ENCODE data around the gene GNAI3.

GNAI3 gene

DNA sequence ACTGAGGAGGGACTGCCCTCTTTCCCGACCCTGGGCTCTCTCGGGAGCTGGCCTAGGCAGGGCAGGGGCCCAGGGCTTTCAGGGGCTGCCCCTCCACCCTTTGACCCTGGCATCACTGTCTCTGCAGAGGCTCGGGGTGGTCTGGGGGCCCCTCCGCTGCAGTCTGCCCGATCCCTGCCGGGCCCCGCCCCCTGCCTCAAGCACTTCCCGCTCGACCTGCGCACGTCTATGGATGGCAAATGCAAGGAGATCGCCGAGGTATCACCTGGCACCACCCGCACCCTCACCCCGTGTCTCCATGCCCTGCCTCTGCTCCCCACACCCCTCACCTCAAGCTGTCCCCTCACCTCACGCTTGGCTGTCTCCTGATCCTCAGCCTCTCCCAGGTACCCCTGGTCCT lies 76.8 kb downstream of the GNAI3 start:
- no peak for DNase-seq

DNA sequence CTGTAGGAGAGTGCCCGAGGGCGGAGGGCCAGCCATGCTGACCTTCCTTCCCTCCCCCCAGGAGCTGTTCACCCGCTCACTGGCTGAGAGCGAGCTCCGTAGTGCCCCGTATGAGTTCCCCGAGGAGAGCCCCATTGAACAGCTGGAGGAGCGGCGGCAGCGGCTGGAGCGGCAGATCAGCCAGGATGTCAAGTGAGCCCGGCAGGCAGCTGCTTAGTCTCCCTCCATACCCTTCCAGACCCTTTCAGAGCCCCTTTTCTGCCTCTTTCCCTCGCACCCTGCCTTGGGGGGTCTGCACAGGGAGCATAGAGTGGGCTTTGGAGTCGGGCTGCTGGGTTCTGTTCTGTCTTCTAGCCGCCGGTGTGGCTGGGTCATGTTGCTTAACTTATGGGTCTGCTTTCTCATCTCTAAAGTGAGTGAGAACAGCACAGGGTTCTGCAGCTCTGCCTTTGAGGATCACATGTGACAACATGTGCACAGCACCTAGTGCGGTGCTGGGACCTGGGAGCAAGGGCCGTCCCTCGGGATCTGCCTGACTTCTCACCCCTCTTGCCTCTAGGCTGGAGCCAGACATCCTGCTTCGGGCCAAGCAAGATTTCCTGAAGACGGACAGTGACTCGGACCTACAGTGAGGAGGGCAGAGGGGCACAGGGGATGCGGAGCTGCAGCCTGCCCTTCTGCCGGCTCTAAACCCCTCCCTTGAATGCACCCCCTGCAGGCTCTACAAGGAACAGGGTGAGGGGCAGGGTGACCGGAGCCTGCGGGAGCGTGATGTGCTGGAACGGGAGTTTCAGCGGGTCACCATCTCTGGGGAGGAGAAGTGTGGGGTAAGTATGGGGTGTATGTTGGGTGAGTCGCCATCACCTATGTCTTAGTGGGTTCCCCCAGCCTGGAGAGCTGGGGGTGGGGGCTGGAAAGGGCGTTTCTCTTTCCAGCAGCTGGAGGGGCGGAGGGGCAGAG lies 77.5 kb downstream of the GNAI3 start:
- DNase-seq = no peak

DNA sequence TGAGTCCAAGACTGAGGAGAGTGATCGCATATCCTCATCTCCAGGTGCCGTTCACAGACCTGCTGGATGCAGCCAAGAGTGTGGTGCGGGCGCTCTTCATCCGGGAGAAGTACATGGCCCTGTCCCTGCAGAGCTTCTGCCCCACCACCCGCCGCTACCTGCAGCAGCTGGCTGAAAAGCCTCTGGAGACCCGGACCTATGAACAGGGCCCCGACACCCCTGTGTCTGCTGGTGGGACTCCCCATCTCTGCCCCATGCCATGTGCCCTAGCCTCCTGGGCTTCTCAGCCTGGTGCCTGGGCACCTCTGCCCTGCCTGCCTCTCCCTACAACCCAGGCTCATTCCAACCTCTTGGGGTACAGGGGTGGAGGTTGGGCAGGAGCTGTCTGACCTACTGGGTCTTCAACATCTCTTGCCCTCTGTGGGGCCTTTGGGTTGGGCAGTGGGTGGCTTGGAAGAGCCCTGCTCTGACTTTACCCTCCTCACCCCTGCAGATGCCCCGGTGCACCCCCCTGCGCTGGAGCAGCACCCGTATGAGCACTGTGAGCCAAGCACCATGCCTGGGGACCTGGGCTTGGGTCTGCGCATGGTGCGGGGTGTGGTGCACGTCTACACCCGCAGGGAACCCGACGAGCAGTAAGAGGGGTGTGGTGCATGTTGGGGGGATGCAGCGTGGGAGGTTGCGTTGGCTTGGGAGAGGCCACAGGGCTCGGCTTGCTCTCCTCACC lies 78.4 kb downstream of the GNAI3 start:
- DNase-seq = no peak

DNA sequence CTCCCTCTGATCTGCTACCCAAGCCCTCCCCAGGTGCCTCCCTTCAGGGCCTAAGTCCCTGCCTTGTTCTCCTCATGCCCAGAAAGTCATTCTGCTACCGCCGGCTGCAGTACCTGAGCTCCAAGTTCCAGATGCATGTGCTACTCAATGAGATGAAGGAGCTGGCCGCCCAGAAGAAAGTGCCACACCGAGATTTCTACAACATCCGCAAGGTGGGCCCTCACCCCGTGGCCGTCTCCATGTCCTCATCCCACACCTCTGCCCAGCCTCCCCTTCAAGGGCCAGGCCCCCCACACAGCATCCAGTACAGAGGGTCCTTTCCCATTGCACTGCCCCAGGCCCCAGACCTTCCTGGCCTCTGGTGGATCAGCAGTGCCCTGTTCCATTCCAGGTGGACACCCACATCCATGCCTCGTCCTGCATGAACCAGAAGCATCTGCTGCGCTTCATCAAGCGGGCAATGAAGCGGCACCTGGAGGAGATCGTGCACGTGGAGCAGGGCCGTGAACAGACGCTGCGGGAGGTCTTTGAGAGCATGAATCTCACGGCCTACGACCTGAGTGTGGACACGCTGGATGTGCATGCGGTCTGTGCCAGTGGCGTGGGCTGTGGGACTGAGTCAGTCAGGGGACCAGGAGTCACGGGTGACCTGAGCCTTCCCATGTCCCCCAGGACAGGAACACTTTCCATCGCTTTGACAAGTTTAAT lies 79.4 kb downstream of the GNAI3 start:
- no peak for DNase-seq

DNA sequence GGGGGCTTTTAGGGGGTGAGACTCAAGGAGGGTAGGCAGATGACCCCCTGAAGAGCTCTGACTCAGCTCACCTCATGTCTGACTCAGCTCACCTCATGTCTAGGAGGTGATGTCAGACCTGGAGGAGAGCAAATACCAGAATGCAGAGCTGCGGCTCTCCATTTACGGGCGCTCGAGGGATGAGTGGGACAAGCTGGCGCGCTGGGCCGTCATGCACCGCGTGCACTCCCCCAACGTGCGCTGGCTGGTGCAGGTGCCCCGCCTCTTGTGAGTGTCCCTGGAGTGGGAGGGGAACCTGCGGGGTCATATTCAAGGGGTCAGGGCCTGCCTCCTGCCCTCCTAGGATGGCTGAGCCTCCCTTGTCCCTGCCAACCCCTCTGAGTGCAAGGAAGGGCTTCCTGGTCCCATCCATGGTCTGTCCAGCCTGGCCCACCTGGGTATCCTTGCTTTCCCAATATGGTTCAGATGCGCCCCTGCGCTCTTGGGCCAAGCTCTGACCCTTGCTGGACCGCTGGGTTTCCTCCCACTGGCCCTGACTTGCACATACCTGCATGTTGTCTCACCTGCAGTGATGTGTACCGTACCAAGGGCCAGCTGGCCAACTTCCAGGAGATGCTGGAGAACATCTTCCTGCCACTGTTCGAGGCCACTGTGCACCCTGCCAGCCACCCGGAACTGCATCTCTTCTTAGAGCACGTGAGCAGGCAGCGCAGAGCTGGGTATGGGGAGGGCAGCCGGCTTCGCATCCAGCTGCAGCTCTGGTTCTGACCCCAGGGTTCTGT lies 80.3 kb downstream of the GNAI3 start:
- DNase-seq = no peak

DNA sequence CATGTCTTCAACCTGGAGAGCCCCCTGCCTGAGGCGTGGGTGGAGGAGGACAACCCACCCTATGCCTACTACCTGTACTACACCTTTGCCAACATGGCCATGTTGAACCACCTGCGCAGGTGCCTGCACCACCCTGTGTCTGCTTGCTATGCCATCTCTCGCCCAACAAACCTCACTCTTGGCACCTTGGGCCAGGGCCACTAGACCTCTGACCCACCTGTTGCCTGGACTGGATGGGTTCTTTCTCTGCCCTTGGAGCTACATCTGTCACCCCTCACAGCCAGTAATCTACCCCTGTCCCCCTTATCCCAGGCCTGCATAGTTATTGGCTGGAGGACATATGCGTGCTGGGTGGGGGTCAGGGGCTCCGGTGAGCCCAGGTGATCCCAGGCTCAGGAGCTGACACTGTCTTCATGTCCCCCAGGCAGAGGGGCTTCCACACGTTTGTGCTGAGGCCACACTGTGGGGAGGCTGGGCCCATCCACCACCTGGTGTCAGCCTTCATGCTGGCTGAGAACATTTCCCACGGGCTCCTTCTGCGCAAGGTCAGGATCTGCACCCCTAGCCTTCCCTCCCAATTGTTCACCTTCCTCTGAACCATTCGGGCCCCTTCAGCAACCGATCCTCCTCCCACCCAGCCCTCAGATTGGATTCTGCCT lies 81.1 kb downstream of the GNAI3 start:
- no peak for DNase-seq

DNA sequence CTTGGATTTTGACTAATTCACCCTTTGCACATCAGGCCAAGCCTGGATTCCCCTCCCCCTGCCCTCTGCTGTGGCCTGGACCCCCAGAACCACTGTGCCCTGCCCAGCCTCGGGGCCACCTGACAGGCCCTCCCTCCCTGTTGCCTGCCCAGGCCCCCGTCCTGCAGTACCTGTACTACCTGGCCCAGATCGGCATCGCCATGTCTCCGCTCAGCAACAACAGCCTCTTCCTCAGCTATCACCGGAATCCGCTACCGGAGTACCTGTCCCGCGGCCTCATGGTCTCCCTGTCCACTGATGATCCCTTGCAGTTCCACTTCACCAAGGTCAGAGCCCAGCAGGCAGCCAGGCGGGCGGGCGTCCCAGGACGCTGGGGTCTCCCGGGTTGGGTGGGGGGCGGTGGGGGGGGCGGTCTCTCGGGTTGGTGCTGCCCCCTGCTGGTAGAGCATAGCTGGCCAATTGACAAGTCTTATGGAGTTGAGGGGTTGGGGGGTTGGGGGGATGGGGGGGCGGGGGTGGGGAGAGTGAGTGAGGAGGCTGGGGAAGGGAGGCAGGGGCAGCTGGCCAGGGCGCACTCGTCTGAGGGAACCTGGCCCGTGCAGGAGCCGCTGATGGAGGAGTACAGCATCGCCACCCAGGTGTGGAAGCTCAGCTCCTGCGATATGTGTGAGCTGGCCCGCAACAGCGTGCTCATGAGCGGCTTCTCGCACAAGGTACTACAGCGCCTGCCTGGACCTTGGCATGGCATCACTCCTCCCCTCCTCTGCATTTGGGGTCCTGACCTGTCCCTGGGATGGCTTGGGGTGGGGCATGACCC lies 81.9 kb downstream of the GNAI3 start:
- peak; percentile 41 for DNase-seq

DNA sequence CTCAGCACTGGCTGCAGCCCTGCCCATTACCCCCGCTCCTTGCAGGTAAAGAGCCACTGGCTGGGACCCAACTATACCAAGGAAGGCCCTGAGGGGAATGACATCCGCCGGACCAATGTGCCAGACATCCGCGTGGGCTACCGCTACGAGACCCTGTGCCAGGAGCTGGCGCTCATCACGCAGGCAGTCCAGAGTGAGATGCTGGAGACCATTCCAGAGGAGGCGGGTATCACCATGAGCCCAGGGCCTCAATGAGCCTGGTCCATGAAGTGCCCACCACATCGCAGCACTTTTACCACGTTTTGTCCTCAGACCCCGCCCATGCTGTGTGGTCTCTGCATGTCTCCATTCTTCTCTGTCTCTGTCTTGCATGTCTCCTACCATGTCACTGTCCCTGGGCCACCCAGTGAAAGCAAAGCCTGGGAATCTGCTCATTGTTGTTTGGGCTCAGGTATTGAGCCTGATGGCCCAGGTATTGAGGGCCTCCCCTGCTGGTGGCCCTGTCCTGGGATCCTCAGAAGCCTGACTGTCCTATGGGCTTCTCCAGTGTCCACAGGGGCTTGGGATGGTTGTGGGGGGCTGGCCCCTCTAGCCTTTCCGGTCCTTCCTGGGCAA lies 82.6 kb downstream of the GNAI3 start:
- DNase-seq = no peak

DNA sequence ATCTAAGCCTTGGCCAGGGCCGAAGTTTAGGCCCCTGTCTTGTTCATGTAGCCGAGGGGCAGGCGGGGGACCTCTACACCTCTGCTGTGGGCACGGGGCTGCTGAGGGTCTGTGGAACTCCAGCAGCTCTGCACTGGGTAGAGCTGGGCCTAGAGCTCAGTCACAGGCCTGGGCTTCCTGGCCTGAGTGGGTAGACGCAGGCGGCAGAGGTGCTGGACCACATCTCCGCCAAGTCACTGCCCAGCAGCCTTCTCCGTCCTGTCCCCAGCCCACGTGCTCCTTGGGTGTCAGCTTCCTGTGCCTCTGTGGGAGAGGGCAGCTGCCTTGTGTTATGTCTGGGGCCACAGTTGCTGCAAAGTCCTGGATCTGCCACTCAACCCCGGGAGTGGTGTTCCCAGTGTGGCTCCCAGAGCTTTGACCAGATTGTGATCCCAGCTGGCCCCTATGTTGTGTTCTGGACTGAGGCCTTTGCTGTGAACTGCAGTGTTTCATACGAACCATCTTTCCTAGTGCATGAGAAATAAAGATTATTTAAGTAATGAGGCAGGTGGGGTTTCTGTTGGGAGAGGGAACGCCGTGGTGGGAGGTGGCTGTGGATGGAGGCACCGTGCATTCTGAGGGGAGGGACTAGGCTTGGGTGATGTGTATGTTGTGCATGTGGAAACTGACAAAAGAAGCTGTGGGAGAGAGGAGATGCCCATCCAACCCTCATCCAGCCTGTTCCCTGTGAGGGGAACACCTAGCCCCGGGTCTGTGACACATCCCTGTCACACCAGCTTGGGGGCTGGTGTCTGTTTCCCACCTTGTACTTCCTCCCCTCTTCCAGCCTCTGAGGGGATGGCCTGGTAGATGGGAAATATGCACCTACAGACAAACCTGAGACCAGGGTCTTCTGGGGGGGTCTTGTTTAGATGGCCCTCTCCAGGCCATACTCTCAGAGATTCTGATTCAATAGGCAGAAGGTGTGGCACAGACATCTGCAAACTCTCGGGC lies 83.4 kb downstream of the GNAI3 start:
- no peak for DNase-seq

DNA sequence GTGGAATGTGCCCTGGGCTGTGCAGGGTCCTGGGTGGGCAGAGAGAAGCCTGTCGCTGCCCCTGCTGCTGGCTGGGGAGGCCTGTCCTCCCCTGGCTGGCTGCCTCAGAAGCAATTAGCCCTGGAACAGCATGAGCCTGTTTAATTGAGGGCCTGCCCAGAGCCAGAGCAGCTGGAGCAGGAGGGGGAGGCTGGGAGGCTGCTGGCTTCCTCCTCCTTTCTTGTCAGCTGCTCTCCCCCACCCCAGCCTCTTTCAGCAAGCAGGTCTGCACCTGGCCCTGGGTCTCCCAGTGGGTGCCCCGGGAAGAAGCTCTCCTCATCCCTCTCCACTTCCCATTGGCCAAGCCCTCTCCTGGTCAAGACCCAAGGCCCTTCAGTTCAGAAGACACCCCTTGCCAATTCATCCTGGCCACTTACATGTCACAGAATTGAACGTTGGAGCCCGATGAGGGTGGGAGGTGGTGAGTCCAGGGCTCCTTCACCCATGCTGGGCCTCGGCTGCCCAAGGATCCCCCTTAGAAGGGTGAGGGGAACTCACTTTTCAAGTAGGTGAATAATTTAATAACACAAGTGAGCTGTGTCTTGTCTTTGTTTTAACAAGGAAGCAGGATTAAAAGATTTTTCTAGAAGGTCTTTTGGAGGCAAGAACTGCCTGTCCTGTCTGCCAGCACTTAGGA lies 84.4 kb downstream of the GNAI3 start:
- no peak for DNase-seq

DNA sequence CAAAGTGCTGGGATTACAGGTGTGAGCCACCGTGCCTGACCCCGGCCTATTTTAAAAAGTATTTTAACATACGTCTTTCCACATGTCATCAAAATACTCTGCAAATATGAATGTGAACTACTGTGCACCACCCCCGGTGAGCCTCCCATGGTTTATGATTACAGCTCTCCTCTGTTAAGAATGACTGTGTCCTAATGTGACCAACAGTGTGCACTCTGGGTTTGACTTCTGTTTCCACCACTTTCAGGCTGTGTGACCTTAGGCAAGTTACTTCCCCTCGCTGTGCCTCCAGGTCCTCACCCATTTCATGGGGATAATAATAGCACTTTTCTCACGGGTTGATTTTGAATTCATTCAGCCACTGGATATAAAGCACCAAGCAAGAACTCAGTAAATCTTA lies 85.9 kb downstream of the GNAI3 start:
- no peak for DNase-seq

DNA sequence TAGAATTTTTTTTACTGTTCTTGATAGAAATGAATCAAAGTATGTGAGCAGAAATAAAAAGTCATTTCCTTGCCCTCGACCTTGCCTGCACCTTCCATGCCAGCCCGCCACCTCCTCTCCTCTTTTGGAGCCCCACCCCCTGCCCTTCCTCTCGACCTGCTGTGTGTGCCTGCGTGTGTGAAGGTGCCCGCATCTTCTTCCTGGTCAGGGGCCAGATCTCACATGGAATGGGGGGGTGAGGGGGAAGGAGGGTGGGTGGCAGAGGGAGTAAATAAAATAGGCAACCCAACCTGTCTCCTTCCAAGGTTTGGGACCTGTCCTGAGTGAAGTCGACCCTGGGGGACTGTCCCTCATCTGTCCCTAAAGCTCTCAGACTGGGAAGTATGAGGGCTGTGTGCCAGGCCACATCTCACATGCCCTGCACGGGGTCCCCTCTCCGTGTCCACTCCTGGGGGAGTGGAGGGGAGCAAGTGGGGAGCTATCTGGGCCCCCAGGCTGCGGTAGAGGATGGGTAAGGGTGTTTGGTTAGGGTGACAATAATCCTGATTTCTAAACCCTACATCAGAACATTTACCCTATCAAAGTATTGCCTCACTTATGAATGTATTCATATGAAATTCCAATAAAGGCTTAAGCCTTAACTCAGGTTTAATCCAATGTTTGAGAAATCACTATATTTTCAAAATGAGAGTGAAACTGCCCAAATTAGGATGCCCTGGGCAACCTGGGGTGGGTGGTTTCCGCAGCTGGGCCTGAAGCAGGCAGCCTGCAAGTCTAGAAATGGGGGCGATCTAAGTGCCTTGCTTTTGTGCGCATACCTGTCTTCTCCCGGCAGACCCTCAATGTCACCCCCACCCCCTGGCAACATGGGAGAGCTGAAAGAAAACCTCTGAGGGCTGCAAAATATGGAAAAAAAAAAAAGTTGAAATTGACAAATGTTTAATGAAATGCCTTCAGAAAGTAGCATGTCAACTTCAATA lies 86.6 kb downstream of the GNAI3 start:
- no peak for DNase-seq

DNA sequence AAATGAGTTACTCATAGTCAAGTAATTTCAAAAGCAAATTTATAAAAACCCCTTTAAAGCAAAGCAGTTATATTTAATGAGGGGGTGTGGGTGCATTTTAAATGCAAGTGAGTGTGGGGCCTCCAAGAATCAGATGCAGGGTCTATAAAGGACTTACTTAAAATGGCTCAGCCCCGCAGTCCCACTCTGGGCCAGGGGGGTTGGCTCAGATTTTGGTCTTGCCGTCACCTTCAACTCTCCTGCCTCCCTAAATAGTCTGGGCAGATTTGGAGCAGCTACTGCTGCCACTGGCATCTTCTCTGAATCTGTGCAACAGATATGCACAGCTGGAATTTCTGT lies 87.4 kb downstream of the GNAI3 start:
- no peak for DNase-seq

DNA sequence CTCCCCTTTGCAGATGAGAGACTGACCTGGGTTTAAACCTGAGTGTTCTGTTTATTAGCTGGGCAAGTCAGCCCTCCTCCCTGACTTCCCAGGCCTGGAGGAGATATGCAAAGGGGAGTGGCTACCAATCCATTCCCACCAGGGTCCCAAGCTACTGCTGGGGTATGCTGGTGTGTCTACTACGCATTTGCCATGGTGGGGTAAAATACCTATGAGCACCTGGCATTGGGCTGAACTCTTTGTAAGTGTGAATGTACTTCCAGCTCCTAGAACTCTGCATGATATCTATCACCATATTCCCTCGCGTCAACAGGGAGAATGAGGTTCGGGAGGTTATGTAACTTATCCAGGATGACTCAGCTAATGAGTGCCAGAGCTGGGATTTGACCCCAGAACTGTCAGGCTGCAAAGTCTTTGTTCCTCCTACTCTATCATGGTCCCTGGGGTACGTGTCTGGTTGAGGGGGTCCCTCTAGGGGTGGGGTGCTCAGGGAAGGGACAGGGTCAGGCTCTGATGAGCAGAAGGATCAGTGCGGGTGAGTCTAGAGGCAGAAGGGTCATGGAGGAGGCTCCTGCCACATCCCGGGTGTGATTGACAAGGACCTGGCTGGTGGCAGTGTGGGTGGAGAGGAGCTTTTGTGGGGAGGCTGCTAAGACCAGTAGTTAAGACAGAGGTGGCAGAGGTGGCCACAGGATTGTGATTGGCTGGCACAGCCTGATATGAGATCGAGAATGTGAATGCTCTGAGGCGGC lies 88.0 kb downstream of the GNAI3 start:
- DNase-seq = no peak

DNA sequence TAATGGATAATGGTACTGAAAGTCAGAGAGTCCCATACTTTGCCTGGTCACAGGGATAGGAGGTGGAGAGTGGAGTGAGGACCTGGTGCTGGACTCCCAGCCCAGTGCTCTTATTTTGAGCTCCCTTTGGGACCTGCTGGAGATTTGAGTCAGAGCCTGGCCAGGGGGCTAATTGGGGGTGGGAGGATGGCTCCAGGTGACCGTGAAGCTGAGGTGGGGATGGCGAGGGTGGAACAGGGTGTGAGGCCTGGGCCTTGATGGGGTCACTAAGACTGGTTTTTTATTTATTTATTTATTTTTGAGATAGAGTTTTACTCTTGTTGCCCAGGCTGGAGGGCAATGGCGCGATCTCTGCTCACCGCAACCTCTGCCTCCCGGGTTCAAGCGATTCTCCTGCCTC lies 89.0 kb downstream of the GNAI3 start:
- DNase-seq = no peak

DNA sequence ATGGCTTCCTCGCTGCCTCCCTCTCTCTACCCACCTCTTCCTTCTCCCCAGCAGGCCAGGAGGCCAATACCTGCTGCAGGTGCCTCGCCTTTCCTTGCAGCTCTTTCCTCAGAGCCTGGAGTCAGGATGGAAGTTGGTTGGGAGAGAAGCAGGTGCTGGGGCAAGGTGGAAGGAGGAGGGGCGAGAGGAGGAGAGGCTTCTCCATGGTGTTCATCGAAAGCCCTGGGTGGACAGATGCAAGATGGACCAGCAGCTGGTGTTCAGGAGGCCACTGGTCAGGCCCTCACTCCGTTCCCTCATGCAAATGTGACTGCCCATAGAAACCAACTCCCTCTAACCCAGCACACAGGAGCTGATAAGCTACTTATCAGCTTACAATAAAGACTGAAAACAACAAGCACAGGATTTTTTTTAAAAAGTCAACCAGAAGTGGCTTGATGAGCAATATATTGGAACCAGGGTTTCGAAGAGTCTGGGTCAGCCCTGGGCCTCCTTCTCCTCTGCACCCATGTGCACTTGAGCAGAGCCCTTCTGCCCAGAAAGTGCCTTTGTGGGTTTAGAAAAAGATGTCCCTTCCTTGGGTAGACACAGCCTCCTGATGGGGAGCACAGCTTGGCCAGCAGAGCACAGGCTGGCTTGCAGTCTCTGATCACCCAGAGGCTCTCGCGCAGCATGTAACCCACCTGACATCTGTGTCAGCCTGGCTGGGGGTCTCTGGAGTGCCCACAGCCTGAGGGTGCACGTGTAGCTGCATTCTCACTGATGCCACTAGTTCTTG lies 90.8 kb downstream of the GNAI3 start:
- no peak for DNase-seq

Data from activated naive CD4-positive, alpha-beta T cell treated with Interleukin-2 at 50 U/mL for 16 hours (primary cell).